Liver (tissue), 9 donors: ENCODE measurements around the gene SNX33. TPM values are rescaled to one million over a fixed set of nuclear protein-coding genes. Genes with fewer than 3 reads are reported as not detected.

Experiments
- DNase-seq: peaks from one replicate; pipeline ENCODE4 v3.0.0-alpha.2; 2017; ENCODE audit warnings: low spot score
- H3K27ac ChIP-seq, 2 donors: one replicate each; pipeline ENCODE4 v1.7.0; 2013; ENCODE audit warnings: inconsistent platforms in 2 of 2, low read length in 2 of 2, control low read depth in 1 of 2, low read depth in 1 of 2, mild to moderate bottlenecking in 1 of 2
- H3K27me3 ChIP-seq, 4 donors: one replicate each; pipeline versions ENCODE4 v1.6.1 to v1.7.0; 2013; ENCODE audit warnings: low read length in 3 of 4, inconsistent platforms in 1 of 4, mild to moderate bottlenecking in 1 of 4, moderate library complexity in 1 of 4; ENCODE audit not compliant: control insufficient read depth in 4 of 4, insufficient read depth in 4 of 4
- H3K36me3 ChIP-seq, 4 donors: one replicate each; pipeline versions ENCODE4 v1.6.1 to v1.7.0; 2013; ENCODE audit warnings: low read length in 3 of 4, mild to moderate bottlenecking in 3 of 4, low read depth in 1 of 4, moderate library complexity in 1 of 4; ENCODE audit not compliant: control insufficient read depth in 4 of 4, insufficient read depth in 3 of 4
- H3K4me1 ChIP-seq, 4 donors: one replicate each; pipeline versions ENCODE4 v1.6.1 to v1.7.0; 2013; ENCODE audit warnings: low read length in 3 of 4, mild to moderate bottlenecking in 3 of 4, moderate library complexity in 1 of 4; ENCODE audit not compliant: control insufficient read depth in 4 of 4, insufficient read depth in 4 of 4
- H3K4me3 ChIP-seq, 3 donors: one replicate each; pipeline versions ENCODE4 v1.6.1 to v1.7.0; 2013; ENCODE audit warnings: low read length in 3 of 3, control low read depth in 1 of 3, low read depth in 1 of 3, mild to moderate bottlenecking in 1 of 3
- H3K9ac ChIP-seq, 2 donors: one replicate each; pipeline ENCODE4 v1.7.0; 2013; ENCODE audit warnings: low read length in 2 of 2, mild to moderate bottlenecking in 2 of 2, moderate library complexity in 2 of 2, control low read depth in 1 of 2, low read depth in 1 of 2
- H3K9me3 ChIP-seq, 4 donors: one replicate each; pipeline versions ENCODE4 v1.6.1 to v1.7.0; 2013; ENCODE audit warnings: low read length in 3 of 4; ENCODE audit not compliant: control insufficient read depth in 4 of 4
- ATF3 ChIP-seq: IDR thresholded peaks from 2 replicates; pipeline ENCODE4 v1.6.1; 2016; ENCODE audit warnings: antibody characterized with exemption
- FOXA1 ChIP-seq: IDR thresholded peaks from 2 replicates; pipeline ENCODE4 v1.6.1; 2016; ENCODE audit warnings: antibody characterized with exemption
- FOXA2 ChIP-seq: IDR thresholded peaks from 2 replicates; pipeline ENCODE4 v1.6.1; 2016; ENCODE audit warnings: antibody characterized with exemption
- NR2F2 ChIP-seq: IDR thresholded peaks from 2 replicates; pipeline ENCODE4 v1.6.1; 2016; ENCODE audit warnings: antibody characterized with exemption
- RAD21 ChIP-seq, 2 donors: IDR thresholded peaks; 2 replicates each; pipeline ENCODE4 v1.6.1; 2016; ENCODE audit warnings: antibody characterized with exemption in 2 of 2, mild to moderate bottlenecking in 2 of 2
- RXRA ChIP-seq, 2 donors: IDR thresholded peaks; 2 replicates each; pipeline ENCODE4 v1.6.1; 2017 to 2018; ENCODE audit warnings: antibody characterized with exemption in 2 of 2, mild to moderate bottlenecking in 1 of 2
- SP1 ChIP-seq: IDR thresholded peaks from 2 replicates; pipeline ENCODE4 v1.6.1; 2018; ENCODE audit warnings: antibody characterized with exemption, mild to moderate bottlenecking
- TAF1 ChIP-seq: conservative IDR thresholded peaks from 2 replicates; pipeline ENCODE4 v1.6.1; 2016; ENCODE audit warnings: antibody characterized with exemption, mild to moderate bottlenecking
- YY1 ChIP-seq: IDR thresholded peaks from 2 replicates; pipeline ENCODE4 v1.6.1; 2016; ENCODE audit warnings: antibody characterized with exemption, mild to moderate bottlenecking
- WGBS: extraction: QIAGEN DNeasy Blood & Tissue Kit; methylation state at CpG from one replicate; pipeline ENCODE4 v1.1.7; 2013; 5-methylcytosine and 5-hydroxymethylcytosine counted together
- polyA plus RNA-seq, 2 donors: library from polyadenylated mRNA; stranded (reverse) in 1 of 2; unstranded in 1 of 2; fragments of 200-250 nt in 1 of 2; fragments of >200 nt in 1 of 2; fragmentation: Nextera tagmentation in 1 of 2; extraction: Ambion mirVana in 1 of 2; gene quantifications; one replicate each; pipeline versions ENCODE4 v1.2.1 to v1.2.3, GENCODE V29; 2013 to 2015
- total RNA-seq, 2 donors: library from RNA; depleted of rRNA; stranded (reverse); fragments of >200 nt; gene quantifications; one replicate each; pipeline ENCODE4 v1.2.3, GENCODE V29; 2014
- TF ChIP-seq, protein P1 (sequence below): IDR thresholded peaks from 2 replicates; pipeline ENCODE4 v1.6.1; 2016; ENCODE audit warnings: antibody characterized with exemption, mild to moderate bottlenecking
- TF ChIP-seq, protein P2 (sequence below): IDR thresholded peaks from 2 replicates; pipeline ENCODE4 v1.6.1; 2016; ENCODE audit warnings: antibody characterized with exemption
- donor health status: healthy.
- donor health status: healthy.
- donor health status: healthy.
- donor health status: healthy.
- donor health status: healthy.

The SNX33 gene
- total and polyA plus RNA-seq, 4 donors = 7.1 to 10.8 (median 9.1) TPM

GRCh38 chr15:75599401-75599800, 48.3 kb upstream of the SNX33 start:
- no peak overlapping the region for H3K4me3 ChIP-seq
- DNase-seq = no peak
- 76% methylated on average over 2 of the region's 2 CpGs for WGBS
- no peaks in the 10 kb centered on the region for H3K27me3 ChIP-seq
- H3K36me3 ChIP-seq = peaks cover 3 to 16% (median 13%) of the 10 kb centered on the region in 4 donors
- peaks cover 5 to 29% (median 20%) of the 10 kb centered on the region in 4 donors for H3K4me1 ChIP-seq
- TF ChIP-seq, protein P1, sequence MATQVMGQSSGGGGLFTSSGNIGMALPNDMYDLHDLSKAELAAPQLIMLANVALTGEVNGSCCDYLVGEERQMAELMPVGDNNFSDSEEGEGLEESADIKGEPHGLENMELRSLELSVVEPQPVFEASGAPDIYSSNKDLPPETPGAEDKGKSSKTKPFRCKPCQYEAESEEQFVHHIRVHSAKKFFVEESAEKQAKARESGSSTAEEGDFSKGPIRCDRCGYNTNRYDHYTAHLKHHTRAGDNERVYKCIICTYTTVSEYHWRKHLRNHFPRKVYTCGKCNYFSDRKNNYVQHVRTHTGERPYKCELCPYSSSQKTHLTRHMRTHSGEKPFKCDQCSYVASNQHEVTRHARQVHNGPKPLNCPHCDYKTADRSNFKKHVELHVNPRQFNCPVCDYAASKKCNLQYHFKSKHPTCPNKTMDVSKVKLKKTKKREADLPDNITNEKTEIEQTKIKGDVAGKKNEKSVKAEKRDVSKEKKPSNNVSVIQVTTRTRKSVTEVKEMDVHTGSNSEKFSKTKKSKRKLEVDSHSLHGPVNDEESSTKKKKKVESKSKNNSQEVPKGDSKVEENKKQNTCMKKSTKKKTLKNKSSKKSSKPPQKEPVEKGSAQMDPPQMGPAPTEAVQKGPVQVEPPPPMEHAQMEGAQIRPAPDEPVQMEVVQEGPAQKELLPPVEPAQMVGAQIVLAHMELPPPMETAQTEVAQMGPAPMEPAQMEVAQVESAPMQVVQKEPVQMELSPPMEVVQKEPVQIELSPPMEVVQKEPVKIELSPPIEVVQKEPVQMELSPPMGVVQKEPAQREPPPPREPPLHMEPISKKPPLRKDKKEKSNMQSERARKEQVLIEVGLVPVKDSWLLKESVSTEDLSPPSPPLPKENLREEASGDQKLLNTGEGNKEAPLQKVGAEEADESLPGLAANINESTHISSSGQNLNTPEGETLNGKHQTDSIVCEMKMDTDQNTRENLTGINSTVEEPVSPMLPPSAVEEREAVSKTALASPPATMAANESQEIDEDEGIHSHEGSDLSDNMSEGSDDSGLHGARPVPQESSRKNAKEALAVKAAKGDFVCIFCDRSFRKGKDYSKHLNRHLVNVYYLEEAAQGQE = no peak
- TF ChIP-seq, protein P2, sequence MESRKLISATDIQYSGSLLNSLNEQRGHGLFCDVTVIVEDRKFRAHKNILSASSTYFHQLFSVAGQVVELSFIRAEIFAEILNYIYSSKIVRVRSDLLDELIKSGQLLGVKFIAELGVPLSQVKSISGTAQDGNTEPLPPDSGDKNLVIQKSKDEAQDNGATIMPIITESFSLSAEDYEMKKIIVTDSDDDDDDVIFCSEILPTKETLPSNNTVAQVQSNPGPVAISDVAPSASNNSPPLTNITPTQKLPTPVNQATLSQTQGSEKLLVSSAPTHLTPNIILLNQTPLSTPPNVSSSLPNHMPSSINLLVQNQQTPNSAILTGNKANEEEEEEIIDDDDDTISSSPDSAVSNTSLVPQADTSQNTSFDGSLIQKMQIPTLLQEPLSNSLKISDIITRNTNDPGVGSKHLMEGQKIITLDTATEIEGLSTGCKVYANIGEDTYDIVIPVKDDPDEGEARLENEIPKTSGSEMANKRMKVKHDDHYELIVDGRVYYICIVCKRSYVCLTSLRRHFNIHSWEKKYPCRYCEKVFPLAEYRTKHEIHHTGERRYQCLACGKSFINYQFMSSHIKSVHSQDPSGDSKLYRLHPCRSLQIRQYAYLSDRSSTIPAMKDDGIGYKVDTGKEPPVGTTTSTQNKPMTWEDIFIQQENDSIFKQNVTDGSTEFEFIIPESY = no peak
- TF ChIP-seq FOXA2 = no peak
- TF ChIP-seq SP1 = no peak
- no peak overlapping the region for H3K9ac ChIP-seq
- H3K27ac ChIP-seq = no peak overlapping the region
- H3K9me3 ChIP-seq = no peaks in the 10 kb centered on the region

- Histone ChIP-seq H3K9me3 (no peaks in the 10 kb centered on the region), H3K27me3 (no peaks in the 10 kb centered on the region), H3K36me3 (peaks cover 15 to 50% (median 42%) of the 10 kb centered on the region in 4 donors), H3K4me1 (no peaks in the 10 kb centered on the region), H3K9ac (no peak overlapping the region), H3K27ac (no peak overlapping the region), H3K4me3 (no peak overlapping the region)
- no peak for TF ChIP-seq RXRA (IDR thresholded peaks at IDR 0.05)
- no peak for TF ChIP-seq YY1
- no peak for TF ChIP-seq FOXA1
- WGBS = 94% methylated on average over 8 of the region's 8 CpGs
- DNase-seq = no peak
Measured at GRCh38 chr15:75606026-75606425, 41.7 kb upstream of the SNX33 start.

DNA sequence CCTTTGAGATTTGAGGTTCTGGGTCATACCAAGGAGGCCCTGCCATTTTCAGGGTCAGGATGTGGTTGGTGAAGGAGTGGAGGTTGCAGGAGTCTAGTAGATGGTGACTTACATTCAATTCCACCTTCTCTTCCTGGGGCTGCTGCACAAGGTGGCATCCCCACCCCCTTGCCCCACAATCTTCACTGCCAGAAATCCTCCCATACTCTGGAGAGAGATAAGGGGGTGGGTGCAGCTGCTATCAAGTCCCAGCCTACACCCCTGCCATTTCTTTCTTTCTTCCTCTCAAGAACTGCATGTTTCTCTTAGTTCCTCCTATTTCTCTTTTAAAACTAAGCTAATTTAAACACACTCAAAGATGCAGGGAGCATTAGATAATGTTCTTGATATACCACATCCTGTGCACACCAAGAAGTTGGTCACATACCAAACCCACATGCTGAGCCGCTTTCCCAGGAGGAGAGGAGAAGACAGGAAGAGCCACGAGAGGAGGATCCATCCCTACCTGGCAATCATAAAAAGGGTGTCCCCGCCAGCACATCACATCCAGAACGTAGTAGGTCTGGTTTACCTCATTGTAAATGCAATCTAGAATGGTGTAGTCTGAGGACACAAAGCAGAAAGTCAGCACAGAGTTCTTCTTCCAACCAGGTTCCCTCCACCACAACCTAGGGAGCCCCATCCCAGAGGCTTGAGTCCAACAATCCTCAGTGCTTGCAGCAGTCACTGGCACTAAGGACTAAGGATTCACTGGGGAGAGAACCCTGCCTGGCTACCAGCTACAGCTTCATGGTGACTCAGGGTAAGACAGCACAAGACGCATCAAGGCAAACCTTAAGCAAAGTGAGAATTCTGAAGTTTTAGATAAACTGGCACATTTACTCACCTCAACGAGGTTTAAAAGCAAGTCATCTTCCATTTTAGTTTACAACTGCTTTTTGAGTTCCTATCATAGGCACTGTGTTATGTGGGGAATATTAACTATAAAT, 40.7 kb upstream of the SNX33 start:
- Histone ChIP-seq H3K4me3 (no peak overlapping the region), H3K4me1 (no peaks in the 10 kb centered on the region), H3K36me3 (peaks cover 21 to 53% (median 42%) of the 10 kb centered on the region in 4 donors), H3K27ac (no peak overlapping the region), H3K9ac (no peak overlapping the region), H3K9me3 (no peaks in the 10 kb centered on the region), H3K27me3 (no peaks in the 10 kb centered on the region)
- peak; percentile 59 for DNase-seq
- WGBS = 83% methylated on average over 6 of the region's 6 CpGs
- TF ChIP-seq FOXA1 (no peak), RAD21 (IDR thresholded peaks at IDR 0.05) (no peak), NR2F2 (no peak), YY1 (no peak), FOXA2 (no peak), ATF3 (no peak), RXRA (IDR thresholded peaks at IDR 0.05) (no peak), TAF1 (no peak), SP1 (no peak)
- TF ChIP-seq, protein P1 = no peak
- TF ChIP-seq, protein P2 = no peak
